Fibroblast of skin of back (primary cell): ENCODE results near the gene S100A16.
"Not testable (repeated sequence)": the region's sequence is repeated elsewhere in the genome, so short reads cannot be mapped to it uniquely, and the experiment has no call there.

ENCODE experiments used
- DNase-seq: peaks from one replicate; pipeline ENCODE4 v3.0.0-alpha.2; 2013

S100A16 gene

DNA sequence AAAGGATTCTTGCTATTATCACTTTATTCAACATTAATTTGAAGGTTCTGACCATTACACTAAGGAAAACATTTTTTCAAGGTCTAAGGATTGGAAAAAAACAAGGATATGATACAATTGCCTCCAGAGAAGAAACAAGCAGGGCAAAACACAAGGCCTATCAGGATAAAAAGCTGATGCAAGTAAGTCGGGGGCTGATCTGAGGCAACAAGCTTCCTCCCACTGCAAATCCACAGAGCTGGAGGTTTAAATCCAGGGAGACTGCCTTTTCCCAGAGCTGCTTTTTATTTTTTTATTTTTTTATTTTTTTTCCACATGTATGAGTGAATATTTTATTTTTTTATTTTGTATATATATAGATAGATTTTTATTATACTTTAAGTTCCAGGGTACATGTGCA, 27.9 kb downstream of the S100A16 start:
- no peak for DNase-seq

DNA sequence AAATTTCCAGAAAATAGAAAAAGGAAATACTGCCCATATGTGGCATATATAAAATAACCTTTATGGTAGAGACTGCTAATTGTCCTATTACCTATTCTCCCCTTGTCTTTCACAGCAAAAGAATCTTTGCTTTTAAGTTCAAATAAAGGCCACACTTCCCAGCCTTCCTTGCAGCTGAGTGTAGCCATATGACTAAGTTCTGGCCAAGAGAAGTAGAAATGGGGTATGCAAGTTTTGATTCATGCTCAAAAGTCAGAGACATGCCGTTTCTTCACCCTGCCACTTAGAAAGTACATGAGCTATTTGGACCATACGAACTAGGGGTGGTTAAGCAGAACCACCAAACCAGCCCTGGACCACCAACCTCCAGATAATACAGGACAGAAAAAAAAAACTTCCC, 29.0 kb downstream of the S100A16 start:
- no peak for DNase-seq

DNA sequence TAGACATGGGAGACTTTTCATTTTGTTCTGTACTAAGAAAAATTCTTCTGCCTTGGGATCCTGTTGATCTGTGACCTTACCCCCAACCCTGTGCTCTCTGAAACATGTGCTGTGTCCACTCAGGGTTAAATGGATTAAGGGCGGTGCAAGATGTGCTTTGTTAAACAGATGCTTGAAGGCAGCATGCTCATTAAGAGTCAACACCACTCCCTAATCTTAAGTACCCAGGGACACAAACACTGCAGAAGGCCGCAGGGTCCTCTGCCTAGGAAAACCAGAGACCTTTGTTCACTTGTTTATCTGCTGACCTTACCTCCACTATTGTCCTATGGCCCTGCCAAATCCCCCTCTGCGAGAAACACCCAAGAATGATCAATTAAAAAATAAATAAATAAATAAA, 29.4 kb downstream of the S100A16 start:
- not testable (repeated sequence) for DNase-seq

- not testable (repeated sequence) for DNase-seq
Observed at GRCh38 chr1:153582836-153583235, 30.1 kb downstream of the S100A16 start.

- DNase-seq, result peak; percentile 52
Observed at GRCh38 chr1:153578936-153579335, 34.0 kb downstream of the S100A16 start.

- peak; percentile 87 for DNase-seq
Observed at GRCh38 chr1:153578490-153578889, 34.4 kb downstream of the S100A16 start.

- peak; percentile 24 for DNase-seq
Observed at GRCh38 chr1:153577624-153578051, 35.3 kb downstream of the S100A16 start.

GRCh38 chr1:153577138-153577537, 35.8 kb downstream of the S100A16 start:
- no peak for DNase-seq

GRCh38 chr1:153575497-153575896, 37.4 kb downstream of the S100A16 start:
- not testable (repeated sequence) for DNase-seq

- not testable (repeated sequence) for DNase-seq
Observed at GRCh38 chr1:153575081-153575491, 37.9 kb downstream of the S100A16 start.

DNA sequence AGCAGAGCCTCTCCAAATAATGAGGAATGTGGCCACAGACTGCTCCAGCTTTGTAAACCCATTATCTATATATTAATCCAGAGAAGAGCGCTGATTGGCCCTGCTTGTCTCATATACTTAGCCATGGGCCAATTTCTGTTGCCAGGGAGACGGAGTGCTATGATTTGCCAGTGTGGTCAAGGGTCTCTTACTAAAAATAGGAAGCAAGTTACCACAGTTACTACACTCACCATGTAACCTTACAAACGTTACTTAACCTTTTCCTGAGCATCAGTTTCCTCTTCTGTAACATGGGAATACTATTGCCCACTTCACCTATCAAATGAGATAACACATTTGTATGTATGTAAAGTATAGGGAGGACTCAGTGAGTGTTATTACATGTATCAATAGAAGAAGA, 39.6 kb downstream of the S100A16 start:
- no peak for DNase-seq

- DNase-seq, result peak; percentile 82
Observed at GRCh38 chr1:153572569-153573015, 40.3 kb downstream of the S100A16 start.

- DNase-seq, result no peak
Observed at GRCh38 chr1:153571706-153572105, 41.2 kb downstream of the S100A16 start.

GRCh38 chr1:153570874-153571273, 42.1 kb downstream of the S100A16 start:
- DNase-seq, result no peak

DNA sequence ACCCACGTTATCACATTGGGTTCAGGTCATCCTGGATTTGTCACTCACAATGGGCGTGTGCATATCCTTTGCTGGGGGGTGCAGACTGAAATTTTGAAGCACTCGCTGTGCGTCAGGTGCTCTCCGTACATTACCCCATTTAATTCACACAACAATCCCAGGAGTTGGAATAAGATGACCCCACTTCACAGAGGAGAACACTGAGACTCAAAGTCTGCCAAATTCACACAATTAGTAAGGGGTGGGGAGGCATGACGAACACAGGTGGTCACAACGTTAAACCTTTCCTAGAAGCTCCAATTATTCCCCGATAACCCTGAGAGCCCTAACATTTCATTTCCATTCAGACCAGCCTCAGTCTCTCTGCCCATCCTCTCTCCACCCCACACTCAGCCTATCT, 43.5 kb downstream of the S100A16 start:
- DNase-seq, result no peak

- DNase-seq, result peak; percentile 87
Observed at GRCh38 chr1:153568367-153569099, 44.4 kb downstream of the S100A16 start.

DNA sequence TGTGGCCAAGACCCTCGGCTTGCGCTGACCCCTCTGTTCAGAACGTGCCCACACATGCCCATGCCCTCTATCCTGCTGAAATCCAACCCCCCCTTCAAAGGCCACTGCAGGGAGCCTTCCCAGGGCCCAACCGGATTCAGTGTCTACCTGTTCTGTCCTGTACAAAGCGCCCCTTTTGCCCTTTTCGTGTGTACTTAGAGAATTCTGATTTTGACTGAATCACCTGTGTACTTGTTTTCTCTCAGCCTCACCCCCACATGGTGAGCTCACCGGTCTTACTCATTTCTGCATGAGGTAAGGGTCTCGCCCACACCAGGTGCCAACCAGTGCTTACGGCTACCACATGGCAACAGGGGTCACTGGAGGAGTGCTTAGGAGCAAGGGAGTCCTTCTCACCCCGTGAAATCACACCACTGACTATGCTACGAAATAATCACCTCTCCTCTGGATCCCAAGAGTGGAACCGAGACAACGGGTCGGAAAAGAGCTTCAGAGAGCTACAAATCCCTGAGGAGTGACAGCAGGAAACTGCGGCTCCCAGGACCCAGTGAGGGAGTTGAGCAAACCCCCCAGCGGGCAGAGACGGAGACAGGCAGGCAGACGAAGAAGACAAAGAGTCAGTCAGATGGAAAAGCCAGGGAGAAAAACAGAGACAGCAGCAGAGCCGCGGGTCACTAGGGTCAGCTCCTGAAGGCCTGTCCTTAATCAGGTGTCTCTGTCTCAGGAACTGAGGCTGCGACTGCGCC, 45.1 kb downstream of the S100A16 start:
- DNase-seq, result no peak

- peak; percentile 99 for DNase-seq
Observed at GRCh38 chr1:153566414-153567371, 46.2 kb downstream of the S100A16 start.

DNA sequence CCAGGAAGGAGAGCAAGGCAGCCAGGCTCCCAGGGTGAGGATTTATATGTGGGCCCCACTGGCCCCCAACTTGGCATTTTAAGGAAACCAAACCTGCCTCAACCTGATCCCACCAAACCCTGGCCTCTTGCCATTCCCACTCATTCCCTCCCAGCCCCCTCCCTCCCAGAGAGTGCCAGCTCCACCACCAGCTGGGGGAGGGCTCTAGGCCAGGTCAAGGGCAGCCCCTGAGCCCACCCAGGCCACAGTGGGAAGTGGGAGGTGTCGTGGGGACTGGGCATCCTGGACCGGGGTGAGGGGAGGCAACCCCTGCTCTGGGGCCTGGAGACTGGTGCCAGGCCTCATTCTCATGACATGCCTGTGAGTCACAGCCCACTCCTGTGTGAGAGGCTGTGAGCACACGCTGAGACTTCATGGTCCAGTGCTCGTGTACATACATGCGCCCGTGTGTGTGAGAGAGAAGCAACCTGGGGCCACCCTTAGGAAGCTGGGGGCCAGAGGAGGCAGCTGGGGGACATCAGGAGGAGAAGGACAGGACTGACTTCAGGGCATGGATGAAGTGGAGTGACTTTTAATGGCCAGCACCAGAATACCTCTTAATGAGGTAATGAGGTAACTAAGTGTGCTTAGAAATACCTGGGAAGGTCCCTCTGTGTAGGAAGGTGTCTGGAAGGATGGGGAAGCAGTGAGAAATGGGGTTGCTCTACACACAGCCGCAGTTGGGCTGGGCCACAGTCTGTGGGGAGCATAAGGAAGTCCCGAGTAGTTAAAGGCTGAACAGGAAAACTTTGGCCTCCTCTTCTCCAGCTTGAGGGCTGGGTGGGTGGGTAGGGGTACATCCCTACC, 47.2 kb downstream of the S100A16 start, which contains the start of gene S100A2:
S100A2 (minus strand) TSS at position 316 of the 846 bp plus-strand sequence. CDS start 1,967 bp downstream, outside the sequence.
- DNase-seq, result peak; percentile 97

DNA sequence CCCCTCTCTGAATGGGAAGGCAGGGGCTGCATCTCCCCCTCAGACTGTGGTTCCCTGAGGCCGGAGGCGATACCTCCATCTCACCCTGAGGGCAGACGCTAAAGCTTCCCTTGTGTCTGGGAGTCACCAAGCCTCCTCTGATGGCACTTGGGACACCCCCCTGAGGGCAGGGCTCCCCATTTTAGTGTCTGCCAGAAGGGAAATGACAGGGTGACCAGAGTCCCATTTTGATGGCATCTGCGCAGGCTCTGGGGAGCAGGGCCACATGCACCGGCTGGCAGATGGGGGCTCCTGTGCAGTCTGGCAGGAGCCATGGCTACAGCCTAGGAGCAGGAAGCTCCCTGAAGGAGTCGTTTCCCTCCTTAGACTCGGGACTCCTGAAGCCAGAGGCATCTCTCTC, 48.9 kb downstream of the S100A16 start:
- no peak for DNase-seq

DNA sequence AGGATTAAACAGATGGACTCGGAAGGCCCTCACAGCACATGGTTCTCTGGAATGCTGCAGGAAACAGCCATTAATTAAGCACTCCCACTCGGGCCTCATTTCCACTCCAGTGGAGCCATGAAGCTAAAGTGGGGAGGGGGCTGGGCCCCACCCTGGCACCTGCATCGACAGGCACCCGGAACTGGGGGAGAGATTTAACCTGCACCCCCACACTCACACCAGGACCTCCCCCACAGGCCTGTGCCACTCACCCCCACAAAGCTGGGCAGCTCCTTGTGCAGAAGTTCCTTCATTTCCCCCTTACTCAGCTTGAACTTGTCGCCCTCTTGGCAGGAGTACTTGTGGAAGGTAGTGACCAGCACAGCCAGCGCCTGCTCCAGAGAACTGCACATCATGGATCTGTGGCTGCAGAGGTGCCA, 49.4 kb downstream of the S100A16 start:
- no peak for DNase-seq
